Measurements from ENCODE around the gene PGM3.

PGM3 gene

GRCh38 chr6:83183082-83183828, 9.8 kb downstream of the PGM3 start:
- DNase-seq: no peak

DNA sequence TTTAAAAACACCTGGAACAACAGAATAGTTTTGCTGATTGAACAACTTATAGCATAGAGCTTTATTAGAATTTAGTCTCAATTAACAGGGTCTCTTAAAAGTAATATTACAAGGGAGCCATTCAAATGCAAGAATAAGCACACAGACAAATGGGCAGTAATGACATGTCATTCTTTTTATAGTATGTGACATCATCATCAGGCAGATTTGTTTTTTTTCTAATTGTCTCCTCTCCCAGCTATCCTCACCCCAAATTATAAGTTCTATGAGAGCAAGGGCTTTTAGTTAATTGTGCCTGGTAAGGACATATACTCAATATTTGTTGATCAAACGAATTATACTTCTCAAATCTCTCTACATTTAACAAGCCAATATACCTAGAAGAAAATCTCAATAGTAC, 11.0 kb downstream of the PGM3 start:
- no peak for DNase-seq

- DNase-seq: no peak
Measured at GRCh38 chr6:83180426-83180950, 12.6 kb downstream of the PGM3 start.

DNA sequence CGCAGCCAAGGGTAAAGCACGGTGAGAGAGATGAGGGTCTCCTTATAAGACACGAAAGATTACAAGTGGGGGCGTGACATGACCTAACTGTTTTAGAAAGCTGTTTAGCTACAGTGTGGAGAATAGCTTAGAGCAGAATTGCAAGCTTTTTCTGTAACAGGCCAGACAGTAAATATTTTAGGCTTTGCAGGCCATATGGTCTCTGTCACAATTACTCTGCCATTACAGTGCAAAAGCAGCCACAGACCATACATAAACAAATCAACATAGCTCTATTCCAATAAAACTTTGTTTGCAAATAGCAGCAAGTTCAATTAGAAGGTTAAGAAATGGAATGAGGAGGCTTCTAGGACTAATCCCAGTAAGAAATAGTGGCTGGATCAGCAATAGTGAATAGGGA, 16.8 kb downstream of the PGM3 start:
- DNase-seq: no peak

- DNase-seq: no peak
Measured at GRCh38 chr6:83169511-83169910, 23.6 kb downstream of the PGM3 start.

DNA sequence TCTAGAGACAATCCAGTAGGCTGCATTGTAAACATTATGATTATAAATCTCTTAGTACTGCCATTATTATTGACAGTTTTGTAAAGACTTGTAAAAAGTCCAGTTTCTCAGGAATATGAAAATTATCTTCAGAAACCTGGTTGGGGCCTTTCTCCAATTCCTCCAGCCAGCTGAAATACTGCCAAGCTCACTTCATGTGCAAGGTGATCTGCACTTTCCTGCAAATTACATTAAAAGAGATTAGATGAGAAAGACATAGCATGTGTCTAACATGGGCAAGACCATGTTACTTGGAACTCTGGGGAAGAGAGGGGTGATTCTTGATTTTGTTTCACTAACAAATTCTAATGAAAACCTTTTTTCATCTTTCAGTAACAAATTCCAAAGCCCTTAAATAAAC, 24.0 kb downstream of the PGM3 start:
- no peak for DNase-seq

- no peak for DNase-seq
Measured at GRCh38 chr6:83168556-83168955, 24.5 kb downstream of the PGM3 start.

- DNase-seq: no peak
Measured at GRCh38 chr6:83167726-83168278, 25.3 kb downstream of the PGM3 start.

DNA sequence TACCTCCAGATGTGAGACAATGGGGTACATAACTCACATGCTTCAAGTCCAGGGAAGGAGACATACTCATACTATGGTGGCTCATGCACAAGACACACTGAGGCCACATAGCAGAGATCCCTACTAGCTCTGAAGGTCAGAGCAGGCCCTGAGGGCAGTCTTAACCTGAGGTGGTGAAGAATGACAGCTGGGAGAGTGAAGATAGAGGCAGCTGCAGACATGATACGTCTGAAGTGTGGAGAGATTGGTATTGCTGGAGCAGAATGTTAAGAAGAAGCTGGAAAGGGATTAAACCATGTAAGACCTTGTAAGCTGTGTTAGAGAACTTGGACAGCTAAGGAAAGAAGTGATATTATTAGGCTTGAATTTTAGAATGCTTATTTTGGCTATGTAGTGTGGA, 32.9 kb downstream of the PGM3 start:
- DNase-seq: no peak

DNA sequence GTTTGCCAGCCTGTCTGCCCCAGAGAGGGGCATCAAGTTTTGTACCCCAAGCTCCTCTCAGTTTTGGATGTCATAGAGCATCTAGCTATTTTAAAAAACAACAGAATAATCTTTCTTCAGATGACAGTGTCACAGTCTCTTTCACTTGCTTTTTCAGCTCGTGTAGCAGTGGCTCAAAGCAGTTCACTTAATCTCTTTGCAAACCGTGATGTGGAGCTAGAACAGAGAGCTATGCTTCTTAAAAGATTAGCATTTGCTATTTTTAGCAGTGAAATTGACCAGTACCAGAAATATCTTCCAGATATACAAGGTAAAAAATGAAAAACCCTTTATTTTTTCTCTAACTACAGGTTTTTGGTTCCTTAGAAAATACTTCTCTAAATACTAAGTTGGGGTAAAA, 37.3 kb downstream of the PGM3 start:
- no peak for DNase-seq

DNA sequence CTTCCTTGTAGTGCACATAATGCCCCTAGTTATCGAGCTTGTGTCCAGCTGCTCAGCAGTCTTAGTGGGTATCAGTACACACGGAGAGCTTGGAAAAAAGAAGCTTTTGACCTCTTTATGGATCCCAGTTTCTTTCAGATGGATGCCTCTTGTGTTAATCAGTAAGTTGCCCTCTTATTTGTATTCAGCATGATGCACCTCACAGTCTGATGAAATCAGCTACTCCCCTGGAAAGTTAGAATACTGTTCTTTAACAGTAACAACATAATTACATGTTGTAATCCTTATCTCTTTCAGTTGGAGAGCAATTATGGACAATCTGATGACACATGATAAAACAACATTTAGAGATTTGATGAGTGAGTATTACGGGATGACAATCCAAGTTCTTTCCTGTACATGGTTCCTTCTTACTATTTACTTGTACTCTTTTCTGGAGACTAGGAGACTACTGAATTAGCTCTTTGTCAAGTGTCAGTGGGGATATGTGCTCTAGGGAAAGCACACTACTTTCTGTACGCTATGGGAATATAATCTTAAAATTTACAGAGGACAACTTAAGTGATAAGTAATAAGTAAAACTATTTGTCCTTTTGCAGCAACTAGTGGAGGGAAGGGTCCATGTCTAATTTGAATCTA, 39.1 kb downstream of the PGM3 start:
- DNase-seq: no peak

- DNase-seq: no peak
Measured at GRCh38 chr6:83152913-83153312, 40.2 kb downstream of the PGM3 start.

GRCh38 chr6:83151114-83151513, 42.0 kb downstream of the PGM3 start:
- DNase-seq: no peak

DNA sequence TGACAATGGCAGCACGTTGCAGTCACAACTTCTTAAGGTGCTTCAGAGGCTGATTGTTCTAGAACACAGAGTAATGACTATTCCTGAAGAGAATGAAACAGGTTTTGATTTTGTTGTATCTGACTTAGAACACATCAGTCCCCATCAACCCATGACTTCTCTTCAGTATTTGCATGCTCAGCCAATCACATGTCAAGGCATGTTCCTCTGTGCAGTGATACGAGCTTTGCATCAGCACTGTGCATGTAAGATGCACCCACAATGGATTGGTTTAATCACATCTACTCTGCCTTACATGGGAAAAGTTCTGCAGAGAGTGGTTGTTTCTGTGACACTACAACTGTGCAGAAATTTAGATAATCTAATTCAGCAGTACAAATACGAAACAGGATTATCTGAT, 54.3 kb downstream of the PGM3 start:
- no peak for DNase-seq

DNA sequence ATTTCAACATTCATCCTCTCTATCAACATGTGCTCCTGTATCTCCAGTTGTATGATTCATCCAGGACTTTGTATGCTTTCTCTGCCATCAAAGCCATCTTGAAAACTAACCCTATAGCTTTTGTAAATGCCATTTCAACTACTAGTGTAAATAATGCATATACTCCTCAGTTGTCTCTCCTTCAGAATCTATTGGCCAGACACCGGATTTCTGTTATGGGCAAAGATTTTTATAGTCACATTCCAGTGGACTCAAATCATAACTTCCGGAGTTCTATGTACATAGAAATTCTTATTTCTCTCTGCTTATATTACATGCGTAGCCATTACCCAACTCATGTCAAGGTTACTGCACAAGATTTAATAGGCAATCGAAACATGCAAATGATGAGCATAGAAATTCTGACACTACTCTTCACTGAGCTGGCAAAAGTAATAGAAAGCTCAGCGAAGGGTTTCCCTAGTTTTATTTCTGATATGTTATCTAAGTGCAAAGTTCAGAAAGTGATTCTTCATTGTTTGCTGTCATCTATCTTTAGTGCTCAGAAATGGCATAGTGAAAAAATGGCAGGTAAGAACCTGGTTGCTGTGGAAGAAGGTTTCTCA, 54.8 kb downstream of the PGM3 start:
- DNase-seq: no peak

- no peak for DNase-seq
Measured at GRCh38 chr6:83132121-83132520, 60.9 kb downstream of the PGM3 start.

GRCh38 chr6:83127976-83128375, 65.1 kb downstream of the PGM3 start:
- DNase-seq: no peak

DNA sequence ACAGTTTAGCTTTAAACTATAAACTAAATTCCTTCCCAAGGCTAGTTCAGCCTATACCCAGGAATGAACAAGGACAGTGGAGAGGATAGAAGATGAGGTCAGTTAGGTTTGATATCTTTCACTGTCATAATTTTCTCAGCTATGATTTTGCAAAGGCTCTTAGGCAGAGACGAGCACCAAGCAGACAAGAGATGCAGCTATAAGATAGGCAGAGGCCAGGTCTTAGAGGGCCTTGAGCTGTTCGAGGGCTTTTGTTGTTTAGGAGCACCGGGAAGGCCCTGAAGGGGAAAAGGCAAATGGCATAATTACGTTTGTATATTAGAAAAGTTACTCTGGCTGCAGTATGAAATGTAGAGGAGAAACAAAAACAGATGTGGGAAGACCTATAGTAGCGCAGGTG, 65.8 kb downstream of the PGM3 start:
- no peak for DNase-seq

- no peak for DNase-seq
Measured at GRCh38 chr6:83126807-83127206, 66.3 kb downstream of the PGM3 start.

GRCh38 chr6:83126223-83126622, 66.8 kb downstream of the PGM3 start:
- no peak for DNase-seq

DNA sequence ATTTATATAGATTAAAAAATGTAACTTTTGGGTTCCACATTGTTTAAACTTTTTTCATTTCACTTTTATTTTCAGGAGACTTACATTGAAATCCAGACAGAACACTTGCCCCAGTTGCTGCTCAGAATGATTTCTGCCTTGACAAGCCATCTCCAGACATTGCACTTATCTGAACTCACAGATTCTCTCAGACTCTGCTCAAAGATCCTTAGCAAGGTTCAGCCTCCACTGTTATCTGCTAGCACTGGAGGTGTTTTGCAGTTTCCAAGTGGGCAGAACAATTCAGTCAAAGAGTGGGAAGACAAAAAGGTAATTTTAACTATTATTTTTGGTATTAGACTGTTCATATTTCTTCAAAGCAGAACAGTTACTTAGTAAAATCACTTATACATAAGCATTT, 67.6 kb downstream of the PGM3 start:
- DNase-seq: no peak

GRCh38 chr6:83124553-83124952, 68.5 kb downstream of the PGM3 start:
- no peak for DNase-seq

DNA sequence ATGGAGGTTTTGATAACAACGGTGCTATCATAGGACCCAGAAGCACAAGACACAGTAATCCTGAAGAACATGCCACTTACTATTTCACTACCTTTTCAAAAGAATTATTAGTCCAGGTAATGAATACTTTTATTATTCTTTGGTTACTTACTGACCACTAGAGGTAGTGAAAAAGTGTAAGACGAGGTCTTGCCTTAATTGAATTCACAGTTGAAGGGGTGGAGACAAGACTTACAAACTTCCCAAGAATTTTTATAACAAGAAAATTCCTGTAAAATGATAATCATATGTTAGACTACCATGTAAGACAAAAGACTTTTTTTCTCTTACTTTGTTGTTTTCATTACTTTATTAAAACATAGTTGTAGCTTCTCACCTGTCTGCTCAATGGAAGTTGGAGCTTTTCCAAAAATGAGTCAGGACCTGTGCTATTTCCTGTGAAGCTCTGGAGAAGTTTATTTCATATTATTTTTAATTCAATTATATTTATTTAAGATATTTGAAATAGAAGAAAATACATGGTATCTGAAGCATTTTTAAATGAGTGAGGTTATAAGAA, 73.2 kb downstream of the PGM3 start:
- DNase-seq: no peak

- no peak for DNase-seq
Measured at GRCh38 chr6:83117802-83118201, 75.3 kb downstream of the PGM3 start.

Measured in GF-D8 (cell line).